ENCODE results near the gene HTR2C. TPM values are rescaled to one million over a fixed set of nuclear protein-coding genes. Genes with fewer than 3 reads are reported as not detected.

Gene HTR2C
- total RNA-seq = not detected

- Histone ChIP-seq H3K4me3 (replicated peaks in 1 of 3) (no peak within 1 kb of the TSS), H3K27me3 (peaks cover 12% of the 10 kb centered on the region)
- WGBS, 2 donors = 11 to 20% methylated on average over 17 to 24 of the region's 34 CpGs
Observed at GRCh38 chrX:114583646-114584374, at the start of gene HTR2C. HTR2C (plus strand) TSS chrX:114584086; CDS start chrX:114726937, 142,851 bp downstream.

DNA sequence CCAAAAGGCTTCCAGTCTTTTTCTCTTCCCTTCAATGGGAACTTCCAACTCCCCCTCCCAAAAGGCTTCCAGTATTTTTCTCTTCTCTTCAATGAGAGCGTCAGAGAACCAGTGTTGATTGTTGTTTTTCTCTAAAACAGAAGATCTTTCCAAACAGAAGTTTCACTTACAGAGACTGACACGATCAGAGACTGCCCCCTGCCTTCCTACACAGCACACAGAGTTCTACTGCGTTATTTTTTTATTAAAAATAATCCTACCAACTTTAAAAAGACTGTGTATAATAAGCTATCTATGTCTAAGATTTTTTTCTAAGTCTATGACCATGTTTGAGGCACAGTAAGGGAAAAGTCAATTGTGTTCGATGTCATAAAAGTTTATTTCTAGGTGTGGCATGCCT lies 3.5 kb upstream of the HTR2C start:
- TF ChIP-seq CTCF (IDR thresholded peaks at IDR 0.05) (no peak), POLR2A (IDR thresholded peaks at IDR 0.05) (no peak)
- no peak overlapping the region for H3K4me3 ChIP-seq (replicated peaks in 1 of 3)
- intact Hi-C loops (cut with DNase I) = no loop called here
- H3K36me3 ChIP-seq = no peaks in the 10 kb centered on the region
- no peaks in the 10 kb centered on the region for H3K9me3 ChIP-seq
- no peak for DNase-seq
- WGBS, 2 donors = 18 to 22% methylated on average over 4 of the region's 4 CpGs
- no peaks in the 10 kb centered on the region for H3K4me1 ChIP-seq
- H3K27ac ChIP-seq = no peak overlapping the region
- H3K27me3 ChIP-seq = peaks cover 12% of the 10 kb centered on the region

More at GRCh38 chrX:114583646-114584374, at the start of gene HTR2C:
- no peak for TF ChIP-seq CTCF (IDR thresholded peaks at IDR 0.05)
- TF ChIP-seq POLR2A (IDR thresholded peaks at IDR 0.05) = no peak
- Histone ChIP-seq H3K27ac (no peak within 1 kb of the TSS), H3K4me1 (no peaks in the 10 kb centered on the region), H3K36me3 (no peaks in the 10 kb centered on the region), H3K9me3 (no peaks in the 10 kb centered on the region)
- DNase-seq = no peak
- intact Hi-C loops (cut with DNase I) = no loop called here

- no peaks in the 10 kb centered on the region for H3K4me1 ChIP-seq
- DNase-seq = no peak
- H3K27me3 ChIP-seq = peaks cover 12% of the 10 kb centered on the region
- no peaks in the 10 kb centered on the region for H3K9me3 ChIP-seq
- H3K27ac ChIP-seq = no peak overlapping the region
- H3K36me3 ChIP-seq = no peaks in the 10 kb centered on the region
- no peak overlapping the region for H3K4me3 ChIP-seq (replicated peaks in 1 of 3)
- WGBS, 2 donors = 5 to 9% methylated on average over 13 to 21 of the region's 45 CpGs
- intact Hi-C loops (cut with DNase I) = no loop called here
- TF ChIP-seq POLR2A (IDR thresholded peaks at IDR 0.05) = no peak
Observed at GRCh38 chrX:114581528-114582263, 2.2 kb upstream of the HTR2C start.

- no peak for DNase-seq
- H3K27me3 ChIP-seq = peaks cover 12% of the 10 kb centered on the region
- intact Hi-C loops (cut with DNase I) = no loop called here
- no peaks in the 10 kb centered on the region for H3K36me3 ChIP-seq
- no peak overlapping the region for H3K27ac ChIP-seq
- no peak overlapping the region for H3K4me3 ChIP-seq (replicated peaks in 1 of 3)
- no peaks in the 10 kb centered on the region for H3K4me1 ChIP-seq
- TF ChIP-seq POLR2A (IDR thresholded peaks at IDR 0.05) (no peak), CTCF (IDR thresholded peaks at IDR 0.05) (no peak)
- WGBS, 2 donors = 21 to 22% methylated on average over 12 of the region's 12 CpGs
- no peaks in the 10 kb centered on the region for H3K9me3 ChIP-seq
Observed at GRCh38 chrX:114582264-114582632, 1.6 kb upstream of the HTR2C start.

- 5% methylated on average over 22 of the region's 36 CpGs; no CpG with 5 or more reads in 1 of the 2 donors for WGBS, 2 donors
- H3K27me3 ChIP-seq = peaks cover 12% of the 10 kb centered on the region
Observed at GRCh38 chrX:114582698-114583395, 1.0 kb upstream of the HTR2C start.

More at GRCh38 chrX:114582698-114583395, 1.0 kb upstream of the HTR2C start:
- DNase-seq = no peak
- H3K9me3 ChIP-seq = no peaks in the 10 kb centered on the region
- no peaks in the 10 kb centered on the region for H3K36me3 ChIP-seq
- H3K4me1 ChIP-seq = no peaks in the 10 kb centered on the region
- no peak overlapping the region for H3K27ac ChIP-seq
- TF ChIP-seq CTCF (IDR thresholded peaks at IDR 0.05) (no peak), POLR2A (IDR thresholded peaks at IDR 0.05) (no peak)
- intact Hi-C loops (cut with DNase I) = no loop called here
- H3K4me3 ChIP-seq (replicated peaks in 1 of 3) = no peak overlapping the region
